Lower leg skin (tissue), 4 donors: ENCODE data around the gene TRIM17. TPM values are rescaled to one million over a fixed set of nuclear protein-coding genes. Genes with fewer than 3 reads are reported as not detected.

ENCODE experiments used
- DNase-seq, 2 donors: peaks; one replicate each; pipeline ENCODE4 v3.0.0-alpha.2; 2019; ENCODE audit warnings: low spot score in 2 of 2
- H3K4me3 ChIP-seq: fragments of 200-600 bp; sonication (generic); 2 replicates; pipeline ENCODE4 v1.5.1; 2017; ENCODE audit warnings: mild to moderate bottlenecking, low read depth; ENCODE audit not compliant: poor library complexity, severe bottlenecking
- POLR2A ChIP-seq, 2 donors: fragments of 450-650 bp; IDR thresholded peaks; one replicate each; pipeline ENCODE4 v1.6.1; 2016 to 2017; ENCODE audit warnings: antibody characterized with exemption in 2 of 2, mild to moderate bottlenecking in 1 of 2, moderate library complexity in 1 of 2
- WGBS, 2 donors: methylation state at CpG; one replicate each; pipeline ENCODE4 v1.1.5; 2018; 5-methylcytosine and 5-hydroxymethylcytosine counted together
- intact Hi-C: fragments of 100-400 bp; cut with DNase I; formaldehyde crosslinking; loops from one replicate; pipeline ENCODE4 v1.15.0; 2023; ENCODE audit warnings: low total_unique reads
- total RNA-seq, 4 donors: library from RNA; depleted of rRNA; stranded (reverse); fragments of >200 nt; gene quantifications; one replicate each; pipeline ENCODE4 v1.1.0, GENCODE V29; 2016
- TF ChIP-seq, protein P1 (sequence below), 3 donors: fragments of 450-650 bp; IDR thresholded peaks; one replicate each; pipeline ENCODE4 v1.5.1; 2016; ENCODE audit warnings: antibody characterized with exemption in 3 of 3, mild to moderate bottlenecking in 3 of 3, moderate library complexity in 2 of 3

Gene TRIM17
- total RNA-seq, 4 donors from 2014 or later: 0.97 to 4.2 (median 1.8) TPM

DNA sequence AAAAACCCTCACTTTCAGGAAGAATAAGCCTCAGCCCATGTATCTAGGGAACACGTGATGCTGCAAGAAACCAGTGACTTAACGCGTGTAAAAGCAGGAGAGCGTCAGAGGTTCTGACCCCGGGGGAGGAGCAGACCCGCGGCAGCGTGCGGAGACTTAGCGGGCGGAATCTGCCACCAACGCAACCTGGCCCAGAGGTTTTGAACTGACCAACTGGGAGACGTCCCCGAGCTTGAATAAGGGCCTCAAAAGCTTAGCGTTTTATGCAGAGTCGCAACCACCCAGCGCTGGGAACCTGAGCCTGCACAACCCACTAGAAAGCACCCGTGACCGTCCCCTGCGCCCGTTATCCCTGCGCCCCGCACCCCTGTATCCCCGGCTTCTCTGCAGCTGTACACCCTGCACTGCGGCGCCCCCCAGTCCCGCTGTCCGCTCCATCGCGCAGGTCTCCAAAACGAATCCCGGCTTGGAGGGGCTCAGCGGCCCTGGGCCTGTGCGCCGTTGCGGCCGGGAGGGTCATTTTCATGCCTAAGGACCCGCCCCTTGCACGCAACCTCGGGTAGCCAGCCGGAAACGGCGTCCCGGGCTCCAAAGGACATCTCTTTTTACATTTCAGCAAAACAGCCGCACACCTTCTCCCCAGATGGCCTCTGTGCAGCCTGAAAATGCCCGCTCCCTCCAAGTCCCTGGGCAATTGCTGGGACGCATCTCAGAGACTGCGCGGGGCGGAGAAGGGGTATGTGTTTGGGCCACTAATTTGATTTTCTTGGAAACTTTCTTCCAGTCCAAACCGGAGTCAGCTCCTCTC, 29.4 kb upstream of the TRIM17 start:
- WGBS, 2 donors: 4 to 7% methylated on average over 51 of the region's 51 CpGs
- intact Hi-C loops: no loop called here
- TF ChIP-seq POLR2A (IDR thresholded peaks at IDR 0.05): no peak
- TF ChIP-seq, protein P1, sequence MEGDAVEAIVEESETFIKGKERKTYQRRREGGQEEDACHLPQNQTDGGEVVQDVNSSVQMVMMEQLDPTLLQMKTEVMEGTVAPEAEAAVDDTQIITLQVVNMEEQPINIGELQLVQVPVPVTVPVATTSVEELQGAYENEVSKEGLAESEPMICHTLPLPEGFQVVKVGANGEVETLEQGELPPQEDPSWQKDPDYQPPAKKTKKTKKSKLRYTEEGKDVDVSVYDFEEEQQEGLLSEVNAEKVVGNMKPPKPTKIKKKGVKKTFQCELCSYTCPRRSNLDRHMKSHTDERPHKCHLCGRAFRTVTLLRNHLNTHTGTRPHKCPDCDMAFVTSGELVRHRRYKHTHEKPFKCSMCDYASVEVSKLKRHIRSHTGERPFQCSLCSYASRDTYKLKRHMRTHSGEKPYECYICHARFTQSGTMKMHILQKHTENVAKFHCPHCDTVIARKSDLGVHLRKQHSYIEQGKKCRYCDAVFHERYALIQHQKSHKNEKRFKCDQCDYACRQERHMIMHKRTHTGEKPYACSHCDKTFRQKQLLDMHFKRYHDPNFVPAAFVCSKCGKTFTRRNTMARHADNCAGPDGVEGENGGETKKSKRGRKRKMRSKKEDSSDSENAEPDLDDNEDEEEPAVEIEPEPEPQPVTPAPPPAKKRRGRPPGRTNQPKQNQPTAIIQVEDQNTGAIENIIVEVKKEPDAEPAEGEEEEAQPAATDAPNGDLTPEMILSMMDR (IDR thresholded peaks at IDR 0.05): no peak
- peak overlapping the region; percentile 7 for H3K4me3 ChIP-seq
- DNase-seq: peak in 1 of 2 donors; percentile 85

DNA sequence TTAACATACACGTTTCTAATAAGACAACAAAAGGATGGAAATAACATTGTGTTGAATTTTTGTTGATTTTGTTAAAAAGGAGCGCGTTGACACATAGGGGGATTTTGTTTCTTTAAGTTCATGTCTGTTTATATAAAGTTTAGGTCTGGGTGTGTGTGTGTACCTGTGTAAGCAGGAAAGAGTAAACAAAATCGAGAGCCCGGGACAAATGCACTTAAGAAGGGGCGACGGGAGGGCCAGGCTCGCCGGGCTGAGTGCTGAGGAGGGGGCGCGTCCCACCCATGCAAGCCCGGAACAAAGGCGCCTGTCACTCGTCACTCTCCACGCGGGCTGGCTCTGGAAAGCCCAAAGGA, 28.8 kb upstream of the TRIM17 start:
- intact Hi-C loops: no loop called here
- WGBS, 2 donors: 8 to 9% methylated on average over 16 of the region's 16 CpGs

DNA sequence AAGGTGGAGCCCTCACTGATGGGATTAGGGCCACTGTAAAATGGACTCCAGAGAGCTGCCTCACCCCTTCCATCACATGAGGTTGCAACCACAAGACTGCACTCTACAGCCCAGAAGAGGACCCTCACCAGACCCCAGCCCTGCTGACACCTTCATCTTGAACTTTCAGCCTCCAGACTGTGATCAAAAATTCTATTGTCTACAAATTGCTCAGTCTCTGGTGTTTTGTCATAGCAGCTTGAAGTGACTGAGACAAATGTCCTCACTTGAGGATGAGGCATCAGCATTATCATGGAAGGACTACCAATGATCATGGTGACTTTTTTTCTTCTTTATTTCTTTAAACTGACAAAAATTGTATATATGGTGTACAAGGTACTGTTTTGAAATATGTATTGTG, 26.7 kb upstream of the TRIM17 start:
- TF ChIP-seq, protein P1 (IDR thresholded peaks at IDR 0.05): no peak
- intact Hi-C loops: no loop called here
- no peak overlapping the region for H3K4me3 ChIP-seq
- DNase-seq: peak in 1 of 2 donors; percentile 40

More for the DNA sequence above, 28.8 kb upstream of the TRIM17 start:
- TF ChIP-seq POLR2A (IDR thresholded peaks at IDR 0.05): no peak
- TF ChIP-seq, protein P1 (IDR thresholded peaks at IDR 0.05): no peak
- no peak for DNase-seq
- H3K4me3 ChIP-seq: no peak overlapping the region

DNA sequence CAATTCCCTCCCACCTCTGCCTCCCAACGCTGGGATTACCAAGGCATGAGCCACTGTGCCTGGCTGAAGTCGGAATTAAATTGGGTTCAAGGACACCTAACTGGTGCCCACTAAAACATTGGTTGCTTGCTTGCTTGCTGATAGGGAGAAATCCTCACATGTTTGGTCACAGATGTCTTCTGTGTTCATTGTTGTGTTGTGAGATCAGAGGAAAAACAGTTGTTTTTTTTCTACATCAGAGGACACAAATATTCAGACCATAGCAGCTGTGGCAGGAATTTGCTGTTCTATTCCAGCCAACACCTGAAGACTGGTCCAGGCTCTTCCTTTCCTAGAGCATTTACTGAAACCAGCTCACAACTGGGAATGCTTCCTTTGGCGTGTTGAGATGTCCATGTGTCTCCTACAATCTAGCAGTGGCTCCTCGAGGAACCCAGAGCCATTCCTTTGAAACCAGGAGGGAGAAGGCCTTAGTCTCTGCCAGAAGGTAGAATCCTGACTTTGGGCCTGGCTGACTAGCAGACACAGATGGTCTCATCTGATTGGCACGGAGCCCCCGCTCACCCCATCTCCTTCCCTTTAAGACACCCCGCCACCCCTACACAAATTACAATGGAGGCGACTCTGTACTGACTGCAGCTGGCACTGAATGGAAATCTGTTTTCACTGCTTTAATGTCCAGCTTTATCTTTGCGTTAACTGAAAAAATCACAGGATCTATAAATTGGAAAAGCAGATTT, 24.3 kb upstream of the TRIM17 start:
- intact Hi-C loops: no loop called here
- TF ChIP-seq POLR2A (IDR thresholded peaks at IDR 0.05): no peak
- TF ChIP-seq, protein P1 (IDR thresholded peaks at IDR 0.05): no peak
- 83 to 91% methylated on average over 9 of the region's 9 CpGs for WGBS, 2 donors
- no peak for DNase-seq
- no peak overlapping the region for H3K4me3 ChIP-seq

DNA sequence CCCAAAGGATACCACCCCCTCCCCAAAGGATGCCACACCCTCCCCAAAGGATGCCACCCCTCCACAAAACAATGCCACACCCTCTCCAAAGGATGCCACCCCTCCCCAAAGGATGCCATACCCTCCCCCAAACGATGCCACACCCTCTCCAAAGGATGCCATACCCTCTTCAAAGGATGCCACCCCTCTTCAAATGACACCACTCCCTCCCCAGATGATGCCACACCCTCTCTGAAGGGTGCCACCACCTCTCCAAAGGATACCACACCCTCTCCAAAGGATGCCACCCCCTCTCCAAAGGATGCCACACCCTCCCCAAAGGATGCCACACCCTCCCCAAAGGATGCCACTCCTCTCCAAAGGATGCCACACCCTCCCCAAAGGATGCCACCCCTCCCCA, 21.6 kb upstream of the TRIM17 start:
- intact Hi-C loops: no loop called here
- DNase-seq: no peak
- 57 to 63% methylated on average over 1 of the region's 1 CpG for WGBS, 2 donors
- TF ChIP-seq, protein P1 (IDR thresholded peaks at IDR 0.05): no peak
- no peak for TF ChIP-seq POLR2A (IDR thresholded peaks at IDR 0.05)
- no peak overlapping the region for H3K4me3 ChIP-seq
